DMS79 treated with DMSO at 0.1 percent for 48 hours (cell line): Measurements from ENCODE around the gene PHF24.

ENCODE experiments used
- DNase-seq: peaks from one replicate; lab custom pipeline; 2025; lab: John Stamatoyannopoulos, UW

PHF24 gene

DNA sequence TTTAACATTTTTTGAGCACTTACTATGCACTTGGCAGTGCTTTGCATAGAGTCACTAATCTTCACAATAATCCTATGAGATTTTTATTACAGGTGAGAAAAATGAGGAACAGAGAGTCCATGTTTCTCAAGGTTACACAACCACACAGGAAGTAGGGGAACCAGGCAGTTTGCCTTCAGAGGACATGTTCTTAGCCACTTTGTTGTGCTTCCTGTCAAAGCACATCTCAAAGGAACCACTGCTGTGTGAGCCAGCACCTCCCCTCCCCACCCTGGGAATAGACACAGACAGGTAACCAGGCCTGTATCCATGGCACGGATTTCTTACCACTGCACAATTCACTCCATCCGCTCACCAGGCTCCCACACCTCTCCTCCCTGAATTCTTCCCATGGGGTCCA is 25.1 kb downstream of the PHF24 start:
- no peak for DNase-seq

GRCh38 chr9:34984049-34984448 is 26.0 kb downstream of the PHF24 start:
- no peak for DNase-seq

GRCh38 chr9:34985311-34985899 is 27.3 kb downstream of the PHF24 start:
- peak; percentile 36 for DNase-seq

GRCh38 chr9:34986540-34987047 is 28.5 kb downstream of the PHF24 start:
- DNase-seq, result peak; percentile 74

GRCh38 chr9:34987160-34987901 is 29.2 kb downstream of the PHF24 start:
- peak; percentile 87 for DNase-seq

- DNase-seq, result peak; percentile 58
Observed at GRCh38 chr9:34988218-34989002, 30.3 kb downstream of the PHF24 start.

GRCh38 chr9:34989003-34989945 is 31.2 kb downstream of the PHF24 start, which contains the start of gene DNAJB5:
DNAJB5 (plus strand) TSS chr9:34989745; CDS start chr9:34990631, 886 bp downstream.
- peak; percentile 99 for DNase-seq

DNA sequence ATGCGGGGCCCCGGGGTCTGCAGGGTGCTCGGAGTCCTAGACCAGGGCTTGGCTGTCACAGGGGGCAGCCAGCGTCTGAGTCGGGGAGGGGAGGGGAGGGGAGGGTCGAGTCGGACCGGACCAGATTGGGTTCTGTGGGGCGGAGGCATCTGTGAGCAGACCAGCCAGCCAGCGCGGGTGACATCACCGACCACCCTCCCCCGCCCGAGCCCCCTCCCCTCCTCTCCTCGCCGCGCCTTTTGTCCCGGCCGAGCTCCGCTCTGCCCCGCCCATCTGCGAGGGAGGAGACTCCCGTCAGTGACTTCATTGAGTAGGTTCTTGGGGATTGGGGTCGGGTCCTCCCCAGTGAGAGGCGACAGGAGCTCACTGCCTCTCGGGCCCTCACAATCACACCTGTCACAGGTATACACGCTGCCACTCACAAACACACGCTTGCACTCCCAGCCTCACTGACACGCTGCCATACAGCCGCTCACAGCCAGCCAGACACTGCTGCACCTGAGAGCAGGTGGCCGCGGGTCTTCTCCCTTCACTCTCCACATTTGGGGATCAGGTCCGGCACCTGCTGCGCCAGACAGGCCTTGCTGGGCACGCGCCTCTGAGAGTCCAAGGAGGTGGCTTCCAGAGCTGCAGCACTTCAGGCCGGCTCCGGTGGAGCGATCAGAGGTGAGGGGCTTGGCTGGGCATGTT is 32.0 kb downstream of the PHF24 start:
- DNase-seq, result peak; percentile 60

DNA sequence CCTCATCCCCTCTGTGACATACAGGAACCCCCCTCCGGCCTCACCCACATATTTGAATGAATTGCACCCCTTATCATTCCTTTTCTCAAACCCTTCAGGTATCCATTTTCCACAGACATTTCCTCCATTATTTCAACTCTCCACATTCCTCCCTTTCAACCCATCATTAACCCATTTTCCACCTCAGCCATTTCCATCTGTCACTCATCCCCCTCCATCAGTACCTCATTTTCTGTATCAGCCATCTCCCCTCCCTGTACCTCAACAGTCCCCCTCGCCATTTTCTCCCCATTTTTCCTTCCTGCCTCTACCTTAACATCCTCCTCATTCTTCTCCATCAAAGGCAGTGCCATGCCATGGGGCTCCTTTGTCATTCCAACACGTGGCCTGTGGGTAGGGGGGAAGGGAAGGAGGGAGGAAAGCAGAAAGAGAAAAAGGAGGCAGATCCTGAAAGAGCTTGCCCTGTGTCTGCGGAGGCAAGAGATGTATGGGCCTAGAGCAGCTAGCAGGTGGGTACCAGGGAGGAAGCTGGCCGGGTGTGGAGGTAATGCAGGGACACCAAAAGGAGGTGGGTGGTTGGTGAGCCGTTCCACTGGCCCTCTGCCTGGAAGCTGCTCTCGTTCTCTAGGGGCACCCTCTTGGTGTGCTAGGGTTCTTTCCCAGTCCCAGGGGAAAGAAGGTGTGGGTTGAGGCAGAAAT is 33.0 kb downstream of the PHF24 start:
- DNase-seq, result no peak

DNA sequence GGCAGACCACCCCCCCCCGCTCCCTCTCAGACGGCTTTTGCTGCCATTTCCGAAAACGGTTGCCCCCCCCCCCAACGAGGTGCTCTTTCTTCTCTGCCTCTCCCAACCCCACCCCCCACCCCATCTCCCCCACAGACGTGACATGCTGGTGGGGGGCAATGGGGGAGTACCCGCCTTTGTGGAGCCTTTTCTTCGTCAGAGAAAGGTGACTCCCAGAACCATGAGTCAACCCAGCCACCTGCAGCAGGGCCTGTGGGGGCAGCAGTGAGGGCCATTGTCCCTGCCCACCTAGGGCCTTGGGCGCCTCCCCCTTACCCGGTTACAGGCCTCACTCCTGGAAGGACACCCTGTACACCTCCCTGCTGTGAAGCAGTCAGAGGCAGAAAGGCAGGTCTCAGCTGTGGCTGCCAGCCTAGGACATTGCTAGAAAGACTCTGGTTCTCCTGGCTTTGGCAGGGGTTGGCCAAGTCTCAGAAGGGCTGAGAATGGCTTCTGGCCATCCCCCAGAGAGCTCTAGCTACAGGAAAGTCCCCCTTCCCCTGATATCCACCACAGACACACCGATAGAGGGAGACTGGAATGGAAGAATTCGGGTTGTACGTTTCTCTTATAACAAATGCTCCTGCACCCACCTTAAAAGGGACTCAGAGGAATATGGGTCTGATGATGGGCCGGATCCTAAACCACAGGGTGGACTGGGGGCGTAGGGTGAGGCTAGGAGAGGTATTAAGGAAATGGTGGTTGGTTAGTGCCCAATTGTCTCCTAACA is 33.7 kb downstream of the PHF24 start:
- no peak for DNase-seq

DNA sequence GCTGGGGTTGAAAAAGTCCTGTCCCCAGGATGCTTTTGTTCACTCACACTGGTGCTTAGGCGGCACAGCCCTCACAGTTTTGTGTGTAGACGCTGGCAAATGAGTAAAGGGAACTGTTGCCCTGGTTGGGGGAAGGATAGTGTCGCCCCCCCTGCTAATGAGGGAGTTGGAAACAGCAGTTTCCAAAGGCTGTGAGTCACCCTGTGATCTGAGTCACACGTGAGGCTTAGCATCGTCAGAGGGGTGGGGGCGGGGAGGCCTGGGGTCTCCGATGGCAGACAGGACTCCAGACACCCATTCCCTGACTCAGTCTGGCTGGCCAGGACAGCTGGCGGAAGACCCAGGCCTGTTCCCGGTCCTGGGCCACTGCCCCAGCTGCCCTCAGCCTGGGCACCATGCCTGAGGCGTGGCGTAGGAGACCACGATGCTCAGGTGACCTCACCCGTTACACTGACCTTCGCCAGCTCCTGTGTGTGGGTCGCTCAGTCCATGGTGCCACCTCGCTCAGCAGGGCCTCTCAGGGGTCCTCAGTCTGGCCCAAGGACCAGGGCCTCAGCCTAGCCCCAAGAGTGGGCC is 34.4 kb downstream of the PHF24 start:
- no peak for DNase-seq

DNA sequence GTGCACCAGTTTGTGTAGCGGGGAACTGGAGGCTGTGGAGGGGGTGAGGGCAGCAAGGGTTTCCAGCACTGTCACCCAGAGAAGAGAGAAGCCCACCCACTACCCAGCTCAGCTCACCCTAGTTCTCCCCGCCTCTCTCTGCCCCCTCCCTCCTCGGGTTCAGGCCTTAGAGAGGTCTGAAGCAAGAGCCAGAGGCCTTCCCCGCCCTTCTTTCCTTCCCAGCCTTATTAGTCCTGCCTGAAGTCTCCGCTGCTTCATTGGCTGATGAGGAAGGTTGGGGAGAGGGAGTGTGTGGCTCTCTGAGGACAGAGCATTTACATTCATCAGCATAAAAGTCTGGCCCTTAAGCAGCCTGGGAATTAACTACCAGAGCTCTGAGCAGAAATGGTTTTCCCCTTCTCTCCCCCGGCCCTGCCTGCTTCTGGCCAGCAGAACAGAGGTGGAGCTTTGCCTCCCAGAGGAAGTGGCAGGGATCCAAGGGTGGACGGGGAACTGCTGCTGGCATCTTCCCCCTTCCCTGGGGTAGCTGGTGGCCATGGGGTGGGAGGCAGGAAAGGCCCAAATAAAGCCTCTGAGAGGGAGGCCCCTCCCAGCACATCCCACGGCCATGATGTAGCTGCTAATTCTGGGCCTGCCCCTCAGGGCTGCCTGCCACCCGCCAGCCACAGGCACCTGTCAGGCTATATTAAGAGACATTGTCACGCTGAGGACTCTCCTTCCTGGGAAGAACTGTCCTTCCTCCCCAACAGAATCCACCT is 35.6 kb downstream of the PHF24 start:
- DNase-seq, result no peak

- peak; percentile 3 for DNase-seq
Observed at GRCh38 chr9:34994260-34994899, 36.3 kb downstream of the PHF24 start.

DNA sequence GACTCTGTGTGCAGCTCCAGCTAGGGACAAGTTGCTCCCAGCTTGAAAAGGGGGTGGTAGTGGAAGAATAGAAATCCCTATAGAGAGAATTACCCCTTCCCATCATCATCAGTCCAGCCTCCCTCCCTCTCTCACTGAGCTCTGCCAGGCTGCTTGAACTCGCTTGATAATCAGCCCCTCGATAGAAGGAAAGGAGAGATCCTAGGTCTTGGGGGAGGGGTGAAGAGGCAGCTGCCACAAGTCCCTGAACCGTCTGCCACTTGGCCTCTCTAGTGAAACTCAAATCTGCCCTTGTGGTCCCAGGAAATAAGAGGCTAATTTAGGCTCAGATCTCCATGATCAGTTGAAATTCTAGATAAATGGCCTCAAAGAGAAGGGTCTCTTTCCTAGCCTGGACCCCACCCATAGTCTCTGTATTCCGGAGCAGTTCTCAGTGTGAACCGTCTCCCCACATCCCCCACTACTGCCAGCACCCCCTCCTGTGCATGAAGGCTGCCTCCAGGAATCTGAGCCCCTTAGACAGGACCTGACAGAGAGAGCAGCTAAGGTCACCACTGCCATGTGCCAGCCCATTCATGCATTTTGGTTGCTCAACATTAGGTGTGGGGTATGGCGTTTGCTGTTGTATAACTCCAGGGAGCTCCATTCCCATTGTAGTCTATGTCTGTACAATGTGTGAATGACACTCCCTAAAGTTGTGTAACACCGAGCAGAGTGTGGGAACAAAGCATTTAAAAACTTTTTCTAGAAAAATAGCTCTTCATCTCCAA is 37.0 kb downstream of the PHF24 start:
- no peak for DNase-seq

- DNase-seq, result no peak
Observed at GRCh38 chr9:34995670-34996060, 37.6 kb downstream of the PHF24 start.

GRCh38 chr9:34996181-34996904 is 38.3 kb downstream of the PHF24 start:
- DNase-seq, result no peak

DNA sequence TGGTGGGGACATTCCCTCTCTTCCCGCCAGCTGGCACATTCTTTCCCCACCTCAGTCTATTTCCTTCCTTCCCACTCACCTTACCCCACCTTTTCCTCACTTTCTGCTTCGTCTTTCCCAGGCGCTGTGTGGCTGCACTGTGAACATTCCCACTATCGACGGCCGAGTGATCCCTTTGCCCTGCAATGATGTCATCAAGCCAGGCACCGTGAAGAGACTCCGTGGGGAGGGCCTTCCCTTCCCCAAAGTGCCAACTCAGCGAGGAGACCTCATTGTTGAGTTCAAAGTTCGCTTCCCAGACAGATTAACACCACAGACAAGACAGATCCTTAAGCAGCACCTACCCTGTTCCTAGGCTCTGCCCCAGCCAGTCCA is 38.8 kb downstream of the PHF24 start:
- no peak for DNase-seq
